K562 (cell line): Measurements from ENCODE around the gene TRAPPC1. TPM values are rescaled to one million over a fixed set of nuclear protein-coding genes. Genes with fewer than 3 reads are reported as not detected.

ENCODE experiments used
- ATAC-seq: fragments of 200-7000 bp; cut with Tn5 transposase; 3 replicates; pipeline ENCODE4 v1.9.1; 2020; ENCODE audit warnings: moderate library complexity
- BruUV-seq: library from RNA; stranded (reverse); fragments of 400-500 nt; replicated peaks from 2 replicates; lab custom pipeline; 2021; lab: Mats Ljungman, UMichigan
- CTCF ChIA-PET: fragments of 300-600 bp; formaldehyde crosslinking; extraction: SDS; loops from one replicate; lab custom pipeline; 2021; ENCODE audit warnings: low intra/inter-chr PET ratio; lab: Yijun Ruan, JAX
- POLR2A ChIA-PET: fragments of 300-600, 350-650 bp; sonication (Branson Sonifier 250); formaldehyde crosslinking; extraction: SDS; loops from one replicate; lab custom pipeline; 2021; ENCODE audit warnings: antibody characterized with exemption, inconsistent platforms; lab: Yijun Ruan, JAX
- DNase-seq, 4 experiments: peaks; one replicate each; pipeline versions ENCODE4 v3.0.0 to v3.0.0-alpha.2; 2011 to 2018; ENCODE audit warnings: low spot score in 3 of 4, mixed read lengths in 3 of 4; ENCODE audit errors: extremely low read depth in 1 of 4
- FAIRE-seq: peaks from 2 replicates; lab custom pipeline; 2011; peaks lifted over from hg19 to GRCh38; lab: Jason Lieb, UNC
- H2AFZ ChIP-seq: 2 replicates; pipeline ENCODE4 v1.6.0; 2011; ENCODE audit warnings: low read depth, low read length, control low read depth, inconsistent platforms
- H3K27ac ChIP-seq: fragments of 200-600 bp; 3 replicates; pipeline ENCODE4 v1.8.0; 2011; ENCODE audit warnings: low read depth, mild to moderate bottlenecking, control low read depth, inconsistent platforms, low read length, moderate library complexity, mixed read lengths; ENCODE audit errors: extremely low read depth
- H3K27me3 ChIP-seq, 2 experiments: fragments of 300-600 bp in 1 of 2; 2 replicates in 1 of 2; 3 replicates in 1 of 2; pipeline versions ENCODE4 v1.6.0 to v1.8.0; 2011; ENCODE audit warnings: inconsistent platforms in 2 of 2, low read length in 2 of 2, mild to moderate bottlenecking in 1 of 2, mixed read lengths in 1 of 2, moderate library complexity in 1 of 2; ENCODE audit not compliant: control insufficient read depth in 2 of 2, insufficient read depth in 2 of 2
- H3K36me3 ChIP-seq: fragments of 300-600 bp; 3 replicates; pipeline ENCODE4 v1.8.0; 2011; ENCODE audit warnings: mild to moderate bottlenecking, low read length, inconsistent platforms; ENCODE audit not compliant: control insufficient read depth, insufficient read depth
- H3K4me1 ChIP-seq, 2 experiments: fragments of 200-600 bp in 1 of 2; replicated peaks in 1 of 2; 2 replicates in 1 of 2; 3 replicates in 1 of 2; pipeline versions ENCODE4 v1.5.1 to v1.8.0; 2011; ENCODE audit warnings: inconsistent platforms in 2 of 2, low read length in 2 of 2, mild to moderate bottlenecking in 1 of 2, mixed read lengths in 1 of 2, moderate library complexity in 1 of 2; ENCODE audit not compliant: control insufficient read depth in 2 of 2, insufficient read depth in 2 of 2
- H3K4me2 ChIP-seq: 2 replicates; pipeline ENCODE4 v1.6.1; 2011; ENCODE audit warnings: low read length, control low read depth, inconsistent platforms, mixed read lengths; ENCODE audit not compliant: insufficient read depth
- H3K4me3 ChIP-seq: fragments of 200-600 bp; sonication (generic), shearing (Covaris generic); 2 replicates; pipeline ENCODE4 v1.5.1; 2016; ENCODE audit warnings: control low read depth, inconsistent platforms
- H3K79me2 ChIP-seq: fragments of 200-600 bp; 3 replicates; pipeline ENCODE4 v1.8.0; 2011; ENCODE audit warnings: low read length, inconsistent platforms; ENCODE audit not compliant: control insufficient read depth, insufficient read depth
- H3K9ac ChIP-seq, 2 experiments: 2 replicates each; pipeline versions ENCODE4 v1.6.0 to v1.6.1; 2011; ENCODE audit warnings: low read depth in 2 of 2, low read length in 2 of 2, control low read depth in 1 of 2, inconsistent platforms in 1 of 2, mild to moderate bottlenecking in 1 of 2, mixed read lengths in 1 of 2; ENCODE audit not compliant: insufficient read depth in 1 of 2
- H3K9me1 ChIP-seq: one replicate; pipeline ENCODE4 v1.6.0; 2011; ENCODE audit warnings: inconsistent platforms, mild to moderate bottlenecking, low read length, moderate library complexity; ENCODE audit not compliant: control insufficient read depth, insufficient read depth
- H3K9me3 ChIP-seq: replicated peaks from 2 replicates; pipeline ENCODE4 v1.5.1; 2011; ENCODE audit warnings: low read depth, low read length, inconsistent platforms; ENCODE audit not compliant: control insufficient read depth, insufficient read depth
- H4K20me1 ChIP-seq: replicated peaks from 2 replicates; pipeline ENCODE4 v1.6.1; 2011; ENCODE audit warnings: low read length, inconsistent platforms, mixed read lengths; ENCODE audit not compliant: control insufficient read depth, insufficient read depth
- HMGN3 ChIP-seq: IDR thresholded peaks from 2 replicates; pipeline ENCODE4 v1.6.1; 2011; ENCODE audit warnings: borderline replicate concordance, low read depth, mild to moderate bottlenecking, mixed read lengths, low read length; ENCODE audit not compliant: insufficient read length; ENCODE audit errors: extremely low read depth
- WGBS: fragments of 100-300 bp; shearing (Covaris generic); methylation state at CpG from one replicate; pipeline ENCODE4 v1.1.6; 2016; ENCODE audit warnings: low coverage, mixed read lengths; ENCODE audit not compliant: insufficient coverage; ENCODE audit errors: missing lambda C conversion rate; 5-methylcytosine and 5-hydroxymethylcytosine counted together
- in situ Hi-C: fragments of 300-500 bp; cut with MboI; formaldehyde crosslinking; loops from 4 replicates; pipeline ENCODE4 v1.15.0; 2018; ENCODE audit warnings: inconsistent platforms, mixed read lengths
- intact Hi-C: fragments of 100-400 bp; cut with micrococcal nuclease; formaldehyde crosslinking; loops from 2 replicates; pipeline ENCODE4 v1.14.2; 2022
- polyA plus RNA-seq, 8 experiments: library from polyadenylated mRNA; depleted of rRNA in 4 of 8; stranded (reverse) in 5 of 8; unstranded in 3 of 8; fragments of >200 nt; fragmentation: Nextera tagmentation in 2 of 8; fragmentation: Illumina TruSeq in 1 of 8; extraction: Ambion mirVana in 2 of 8; extraction: Trizol in 1 of 8; gene quantifications; 2 replicates each; pipeline versions ENCODE4 v1.2.1 to v1.2.3, GENCODE V29; 2011 to 2014; ENCODE audit warnings: inconsistent platforms in 1 of 8, missing spikeins in 1 of 8
- total RNA-seq, 7 experiments: library from RNA; depleted of rRNA in 6 of 7; stranded (reverse); fragments of >200 nt in 6 of 7; fragmentation: Illumina TruSeq in 2 of 7; extraction: Trizol in 2 of 7; gene quantifications; 2 replicates each; pipeline versions ENCODE4 v1.2.1 to v1.2.3, GENCODE V29; 2011 to 2021; ENCODE audit warnings: low replicate concordance in 1 of 7
- TF ChIP-seq, protein P1 (sequence below): fragments of 200-600 bp; sonication (generic); IDR thresholded peaks from one replicate; pipeline ENCODE4 v1.6.1; 2012; ENCODE audit warnings: mild to moderate bottlenecking, low read depth, low read length, inconsistent platforms

Gene TRAPPC1
- total and polyA plus RNA-seq, 9 of the 15 experiments (the other 6 are each of a cell fraction or from before 2014, with no cell fraction given): 11.7 to 82.8 (median 36.2) TPM

DNA sequence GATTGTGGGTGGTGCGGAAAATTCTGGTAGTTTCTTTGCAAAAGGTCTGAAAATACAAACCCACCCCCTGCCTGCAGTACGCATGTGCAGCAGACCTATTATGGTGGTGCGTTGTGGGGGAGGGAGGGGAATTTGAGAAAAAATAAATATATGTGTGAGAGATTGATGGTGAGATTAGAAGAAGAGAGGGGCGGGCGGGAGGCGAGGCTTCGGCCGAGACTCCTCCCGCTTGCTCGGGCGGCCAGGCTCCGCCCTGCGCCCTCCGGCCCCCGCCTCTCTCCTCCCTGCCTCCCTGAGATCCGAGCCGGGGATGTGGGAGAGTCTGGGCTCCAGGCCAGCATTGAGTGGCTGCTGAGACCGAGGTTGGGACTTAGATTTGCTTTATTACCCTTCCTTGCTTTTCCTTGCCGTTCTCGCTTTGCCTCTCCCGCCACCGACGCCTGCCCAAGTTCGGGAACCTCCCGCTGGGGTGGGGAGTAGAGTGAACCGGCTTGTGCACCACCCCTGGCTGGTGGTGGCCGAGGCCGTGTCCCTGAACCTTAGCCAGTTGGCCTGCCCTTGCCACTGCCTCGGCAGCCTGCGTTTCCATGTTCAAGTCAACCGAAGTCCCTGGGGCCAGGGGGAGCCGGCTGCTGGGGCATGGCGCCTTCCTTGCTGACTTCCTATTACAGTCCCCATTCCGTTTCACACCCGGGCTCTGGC is 44.1 kb downstream of the TRAPPC1 start:
- CTCF ChIA-PET: no interaction called here
- ATAC-seq: peak; percentile 91
- BruUV-seq: no TSS peak
- peak; percentile 67 for TF ChIP-seq HMGN3
- TF ChIP-seq, protein P1, sequence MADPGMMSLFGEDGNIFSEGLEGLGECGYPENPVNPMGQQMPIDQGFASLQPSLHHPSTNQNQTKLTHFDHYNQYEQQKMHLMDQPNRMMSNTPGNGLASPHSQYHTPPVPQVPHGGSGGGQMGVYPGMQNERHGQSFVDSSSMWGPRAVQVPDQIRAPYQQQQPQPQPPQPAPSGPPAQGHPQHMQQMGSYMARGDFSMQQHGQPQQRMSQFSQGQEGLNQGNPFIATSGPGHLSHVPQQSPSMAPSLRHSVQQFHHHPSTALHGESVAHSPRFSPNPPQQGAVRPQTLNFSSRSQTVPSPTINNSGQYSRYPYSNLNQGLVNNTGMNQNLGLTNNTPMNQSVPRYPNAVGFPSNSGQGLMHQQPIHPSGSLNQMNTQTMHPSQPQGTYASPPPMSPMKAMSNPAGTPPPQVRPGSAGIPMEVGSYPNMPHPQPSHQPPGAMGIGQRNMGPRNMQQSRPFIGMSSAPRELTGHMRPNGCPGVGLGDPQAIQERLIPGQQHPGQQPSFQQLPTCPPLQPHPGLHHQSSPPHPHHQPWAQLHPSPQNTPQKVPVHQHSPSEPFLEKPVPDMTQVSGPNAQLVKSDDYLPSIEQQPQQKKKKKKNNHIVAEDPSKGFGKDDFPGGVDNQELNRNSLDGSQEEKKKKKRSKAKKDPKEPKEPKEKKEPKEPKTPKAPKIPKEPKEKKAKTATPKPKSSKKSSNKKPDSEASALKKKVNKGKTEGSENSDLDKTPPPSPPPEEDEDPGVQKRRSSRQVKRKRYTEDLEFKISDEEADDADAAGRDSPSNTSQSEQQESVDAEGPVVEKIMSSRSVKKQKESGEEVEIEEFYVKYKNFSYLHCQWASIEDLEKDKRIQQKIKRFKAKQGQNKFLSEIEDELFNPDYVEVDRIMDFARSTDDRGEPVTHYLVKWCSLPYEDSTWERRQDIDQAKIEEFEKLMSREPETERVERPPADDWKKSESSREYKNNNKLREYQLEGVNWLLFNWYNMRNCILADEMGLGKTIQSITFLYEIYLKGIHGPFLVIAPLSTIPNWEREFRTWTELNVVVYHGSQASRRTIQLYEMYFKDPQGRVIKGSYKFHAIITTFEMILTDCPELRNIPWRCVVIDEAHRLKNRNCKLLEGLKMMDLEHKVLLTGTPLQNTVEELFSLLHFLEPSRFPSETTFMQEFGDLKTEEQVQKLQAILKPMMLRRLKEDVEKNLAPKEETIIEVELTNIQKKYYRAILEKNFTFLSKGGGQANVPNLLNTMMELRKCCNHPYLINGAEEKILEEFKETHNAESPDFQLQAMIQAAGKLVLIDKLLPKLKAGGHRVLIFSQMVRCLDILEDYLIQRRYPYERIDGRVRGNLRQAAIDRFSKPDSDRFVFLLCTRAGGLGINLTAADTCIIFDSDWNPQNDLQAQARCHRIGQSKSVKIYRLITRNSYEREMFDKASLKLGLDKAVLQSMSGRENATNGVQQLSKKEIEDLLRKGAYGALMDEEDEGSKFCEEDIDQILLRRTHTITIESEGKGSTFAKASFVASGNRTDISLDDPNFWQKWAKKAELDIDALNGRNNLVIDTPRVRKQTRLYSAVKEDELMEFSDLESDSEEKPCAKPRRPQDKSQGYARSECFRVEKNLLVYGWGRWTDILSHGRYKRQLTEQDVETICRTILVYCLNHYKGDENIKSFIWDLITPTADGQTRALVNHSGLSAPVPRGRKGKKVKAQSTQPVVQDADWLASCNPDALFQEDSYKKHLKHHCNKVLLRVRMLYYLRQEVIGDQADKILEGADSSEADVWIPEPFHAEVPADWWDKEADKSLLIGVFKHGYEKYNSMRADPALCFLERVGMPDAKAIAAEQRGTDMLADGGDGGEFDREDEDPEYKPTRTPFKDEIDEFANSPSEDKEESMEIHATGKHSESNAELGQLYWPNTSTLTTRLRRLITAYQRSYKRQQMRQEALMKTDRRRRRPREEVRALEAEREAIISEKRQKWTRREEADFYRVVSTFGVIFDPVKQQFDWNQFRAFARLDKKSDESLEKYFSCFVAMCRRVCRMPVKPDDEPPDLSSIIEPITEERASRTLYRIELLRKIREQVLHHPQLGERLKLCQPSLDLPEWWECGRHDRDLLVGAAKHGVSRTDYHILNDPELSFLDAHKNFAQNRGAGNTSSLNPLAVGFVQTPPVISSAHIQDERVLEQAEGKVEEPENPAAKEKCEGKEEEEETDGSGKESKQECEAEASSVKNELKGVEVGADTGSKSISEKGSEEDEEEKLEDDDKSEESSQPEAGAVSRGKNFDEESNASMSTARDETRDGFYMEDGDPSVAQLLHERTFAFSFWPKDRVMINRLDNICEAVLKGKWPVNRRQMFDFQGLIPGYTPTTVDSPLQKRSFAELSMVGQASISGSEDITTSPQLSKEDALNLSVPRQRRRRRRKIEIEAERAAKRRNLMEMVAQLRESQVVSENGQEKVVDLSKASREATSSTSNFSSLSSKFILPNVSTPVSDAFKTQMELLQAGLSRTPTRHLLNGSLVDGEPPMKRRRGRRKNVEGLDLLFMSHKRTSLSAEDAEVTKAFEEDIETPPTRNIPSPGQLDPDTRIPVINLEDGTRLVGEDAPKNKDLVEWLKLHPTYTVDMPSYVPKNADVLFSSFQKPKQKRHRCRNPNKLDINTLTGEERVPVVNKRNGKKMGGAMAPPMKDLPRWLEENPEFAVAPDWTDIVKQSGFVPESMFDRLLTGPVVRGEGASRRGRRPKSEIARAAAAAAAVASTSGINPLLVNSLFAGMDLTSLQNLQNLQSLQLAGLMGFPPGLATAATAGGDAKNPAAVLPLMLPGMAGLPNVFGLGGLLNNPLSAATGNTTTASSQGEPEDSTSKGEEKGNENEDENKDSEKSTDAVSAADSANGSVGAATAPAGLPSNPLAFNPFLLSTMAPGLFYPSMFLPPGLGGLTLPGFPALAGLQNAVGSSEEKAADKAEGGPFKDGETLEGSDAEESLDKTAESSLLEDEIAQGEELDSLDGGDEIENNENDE: no peak

More for the DNA sequence above, 44.1 kb downstream of the TRAPPC1 start:
- intact Hi-C loops (loop anchor here (2.0 kb wide), 1 partner anchor 31 kb away; the partner anchor contains the start of gene NAA38), in situ Hi-C loops (no loop called here)
- peak overlapping the region; percentile 92 for H3K4me2 ChIP-seq
- no peaks in the 10 kb centered on the region; the same call in 1 of the 2 replicates for H4K20me1 ChIP-seq
- H3K9ac ChIP-seq: peak overlapping the region; percentile 86 to 87
- H3K4me1 ChIP-seq: peaks cover 21 to 31% of the 10 kb centered on the region in 2 experiments; a peak in 4 of 5 replicates
- no peaks in the 10 kb centered on the region for H3K9me3 ChIP-seq
- DNase-seq (peak; percentile 81 to 92 (median 88)), FAIRE-seq (peak; percentile 92)
- 3% methylated on average over 16 of the region's 35 CpGs for WGBS
- POLR2A ChIA-PET: no interaction called here
- peaks cover 3% of the 10 kb centered on the region for H3K9me1 ChIP-seq
- H3K36me3 ChIP-seq: peaks cover 21% of the 10 kb centered on the region; the same call in 1 of the 3 replicates
- H3K4me3 ChIP-seq: peak overlapping the region; percentile 66
- H3K27me3 ChIP-seq: no peaks in the 10 kb centered on the region
- peak overlapping the region; percentile 97 for H3K27ac ChIP-seq
- H2AFZ ChIP-seq: peak overlapping the region; percentile 60
- H3K79me2 ChIP-seq: peaks cover 51% of the 10 kb centered on the region
